ENCODE results near the gene ISG15. TPM values are rescaled to one million over a fixed set of nuclear protein-coding genes. Genes with fewer than 3 reads are reported as not detected.

ISG15 gene
- total and polyA plus RNA-seq, 2 of the 13 experiments (the other 11 are each of a cell fraction or from before 2014, with no cell fraction given) = 42.1 to 54.9 TPM

- H3K27ac ChIP-seq (ENCODE audit: extremely low read length, insufficient read depth, low read length) = no peak within 1 kb of the TSS
- DNase-seq (ENCODE audit: low spot score) (peak; percentile 30), FAIRE-seq (no peak), ATAC-seq (peak; percentile 77)
- no peaks in the 10 kb centered on the region for H4K20me1 ChIP-seq (ENCODE audit: insufficient read depth, low read length)
- 0% methylated on average over 7 of the region's 31 CpGs for WGBS (ENCODE audit: low lambda C conversion rate)
- peaks cover 0 to 6% of the 10 kb centered on the region in 2 experiments; a peak in 1 of 5 replicates for H3K36me3 ChIP-seq (replicated peaks in 1 of 2; ENCODE audit: control insufficient read depth in 1 of 2, insufficient read depth in 2 of 2, low read length in 2 of 2)
- peaks cover 30% of the 10 kb centered on the region for H3K4me1 ChIP-seq (ENCODE audit: insufficient read depth, low read length)
- H2AFZ ChIP-seq (ENCODE audit: low read length) = no peak within 1 kb of the TSS
- no peaks in the 10 kb centered on the region; a peak in 1 of 5 replicates for H3K27me3 ChIP-seq (ENCODE audit: control insufficient read depth in 1 of 2, insufficient read depth in 2 of 2, low read length in 2 of 2)
- BruUV-seq (replicated peaks) = no TSS peak
- intact Hi-C loops (cut with micrococcal nuclease; ENCODE audit: unreplicated experiment) = no loop called here
- peak within 1 kb of the TSS; percentile 47 to 82 (median 77); a peak in 5 of 6 replicates for H3K4me3 ChIP-seq (replicated peaks in 1 of 3; ENCODE audit: insufficient read depth in 1 of 3, low read depth in 2 of 3, low read length in 3 of 3)
- no peaks in the 10 kb centered on the region for H3K9me3 ChIP-seq (ENCODE audit: low read length)
- ChIA-PET POLR2A (interaction anchor here (0.7 to 2.7 kb wide), 7 partner anchors 10 to 93 kb away, joined by 3 to 11 read pairs (median 3); partner anchors contain the start of gene PERM1), CTCF (ENCODE audit: low intra/inter-chr PET ratio, low total read pairs) (interaction anchor here (0.8 kb wide), 1 partner anchor 10 kb away, joined by 3 read pairs; no protein-coding TSS in a partner anchor)
- in situ Hi-C loops (cut with HindIII; ENCODE audit: extremely low pct_ligation_motif_present, low pct_unique_long_range_greater_than_20kb) = no loop called here
- H3K4me2 ChIP-seq (ENCODE audit: low read depth, low read length) = peak within 1 kb of the TSS; percentile 78
- peak within 1 kb of the TSS; percentile 64 for H3K9ac ChIP-seq (ENCODE audit: insufficient read depth, low read depth, low read length)
- H3K79me2 ChIP-seq (ENCODE audit: insufficient read depth, low read length) = no peaks in the 10 kb centered on the region
- no peak for TF ChIP-seq NR1H2 (CRISPR knock-in tag; IDR thresholded peaks at IDR 0.05; ENCODE audit: borderline replicate concordance, low read depth)
- no peak for TF ChIP-seq MEF2D (CRISPR knock-in tag; IDR thresholded peaks at IDR 0.05)
- TF ChIP-seq, protein P1, sequence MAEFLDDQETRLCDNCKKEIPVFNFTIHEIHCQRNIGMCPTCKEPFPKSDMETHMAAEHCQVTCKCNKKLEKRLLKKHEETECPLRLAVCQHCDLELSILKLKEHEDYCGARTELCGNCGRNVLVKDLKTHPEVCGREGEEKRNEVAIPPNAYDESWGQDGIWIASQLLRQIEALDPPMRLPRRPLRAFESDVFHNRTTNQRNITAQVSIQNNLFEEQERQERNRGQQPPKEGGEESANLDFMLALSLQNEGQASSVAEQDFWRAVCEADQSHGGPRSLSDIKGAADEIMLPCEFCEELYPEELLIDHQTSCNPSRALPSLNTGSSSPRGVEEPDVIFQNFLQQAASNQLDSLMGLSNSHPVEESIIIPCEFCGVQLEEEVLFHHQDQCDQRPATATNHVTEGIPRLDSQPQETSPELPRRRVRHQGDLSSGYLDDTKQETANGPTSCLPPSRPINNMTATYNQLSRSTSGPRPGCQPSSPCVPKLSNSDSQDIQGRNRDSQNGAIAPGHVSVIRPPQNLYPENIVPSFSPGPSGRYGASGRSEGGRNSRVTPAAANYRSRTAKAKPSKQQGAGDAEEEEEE (CRISPR knock-in tag; IDR thresholded peaks at IDR 0.05; ENCODE audit: borderline replicate concordance) = no peak
- no peak for TF ChIP-seq ZNF512 (CRISPR knock-in tag; IDR thresholded peaks at IDR 0.05)
- no peak for TF ChIP-seq SMAD9 (CRISPR knock-in tag; IDR thresholded peaks at IDR 0.05)
- no peak for TF ChIP-seq ZNF780A (CRISPR knock-in tag; IDR thresholded peaks at IDR 0.05)
- TF ChIP-seq, protein P2, sequence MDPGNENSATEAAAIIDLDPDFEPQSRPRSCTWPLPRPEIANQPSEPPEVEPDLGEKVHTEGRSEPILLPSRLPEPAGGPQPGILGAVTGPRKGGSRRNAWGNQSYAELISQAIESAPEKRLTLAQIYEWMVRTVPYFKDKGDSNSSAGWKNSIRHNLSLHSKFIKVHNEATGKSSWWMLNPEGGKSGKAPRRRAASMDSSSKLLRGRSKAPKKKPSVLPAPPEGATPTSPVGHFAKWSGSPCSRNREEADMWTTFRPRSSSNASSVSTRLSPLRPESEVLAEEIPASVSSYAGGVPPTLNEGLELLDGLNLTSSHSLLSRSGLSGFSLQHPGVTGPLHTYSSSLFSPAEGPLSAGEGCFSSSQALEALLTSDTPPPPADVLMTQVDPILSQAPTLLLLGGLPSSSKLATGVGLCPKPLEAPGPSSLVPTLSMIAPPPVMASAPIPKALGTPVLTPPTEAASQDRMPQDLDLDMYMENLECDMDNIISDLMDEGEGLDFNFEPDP (CRISPR knock-in tag; conservative IDR thresholded peaks at IDR 0.05) = no peak
- no peak for TF ChIP-seq GMEB2 (CRISPR knock-in tag; IDR thresholded peaks at IDR 0.05; ENCODE audit: low read depth)
- TF ChIP-seq ARNTL (CRISPR knock-in tag; IDR thresholded peaks at IDR 0.05) = no peak
- no peak for TF ChIP-seq TP53 (CRISPR knock-in tag; conservative IDR thresholded peaks at IDR 0.05)
- no peak for TF ChIP-seq FOXA1 (IDR thresholded peaks at IDR 0.05)
- TF ChIP-seq FOXA1 (CRISPR knock-in tag; IDR thresholded peaks at IDR 0.05) = no peak
- TF ChIP-seq HNRNPK (IDR thresholded peaks at IDR 0.05; ENCODE audit: low read depth, low read length, poor library complexity, severe bottlenecking) = no peak
- TF ChIP-seq, protein P3, sequence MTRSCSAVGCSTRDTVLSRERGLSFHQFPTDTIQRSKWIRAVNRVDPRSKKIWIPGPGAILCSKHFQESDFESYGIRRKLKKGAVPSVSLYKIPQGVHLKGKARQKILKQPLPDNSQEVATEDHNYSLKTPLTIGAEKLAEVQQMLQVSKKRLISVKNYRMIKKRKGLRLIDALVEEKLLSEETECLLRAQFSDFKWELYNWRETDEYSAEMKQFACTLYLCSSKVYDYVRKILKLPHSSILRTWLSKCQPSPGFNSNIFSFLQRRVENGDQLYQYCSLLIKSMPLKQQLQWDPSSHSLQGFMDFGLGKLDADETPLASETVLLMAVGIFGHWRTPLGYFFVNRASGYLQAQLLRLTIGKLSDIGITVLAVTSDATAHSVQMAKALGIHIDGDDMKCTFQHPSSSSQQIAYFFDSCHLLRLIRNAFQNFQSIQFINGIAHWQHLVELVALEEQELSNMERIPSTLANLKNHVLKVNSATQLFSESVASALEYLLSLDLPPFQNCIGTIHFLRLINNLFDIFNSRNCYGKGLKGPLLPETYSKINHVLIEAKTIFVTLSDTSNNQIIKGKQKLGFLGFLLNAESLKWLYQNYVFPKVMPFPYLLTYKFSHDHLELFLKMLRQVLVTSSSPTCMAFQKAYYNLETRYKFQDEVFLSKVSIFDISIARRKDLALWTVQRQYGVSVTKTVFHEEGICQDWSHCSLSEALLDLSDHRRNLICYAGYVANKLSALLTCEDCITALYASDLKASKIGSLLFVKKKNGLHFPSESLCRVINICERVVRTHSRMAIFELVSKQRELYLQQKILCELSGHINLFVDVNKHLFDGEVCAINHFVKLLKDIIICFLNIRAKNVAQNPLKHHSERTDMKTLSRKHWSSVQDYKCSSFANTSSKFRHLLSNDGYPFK (CRISPR knock-in tag; IDR thresholded peaks at IDR 0.05; ENCODE audit: borderline replicate concordance) = peak; percentile 63; the same call in 1 of the 2 replicates
- TF ChIP-seq SETDB1 (CRISPR knock-in tag; IDR thresholded peaks at IDR 0.05; ENCODE audit: borderline replicate concordance) = no peak
Measured at GRCh38 chr1:966135-966703, 47.1 kb upstream of the ISG15 start, which contains the start of gene PLEKHN1. TSS of gene PLEKHN1 (plus strand) at chr1:966482. CDS start at chr1:966532, 50 bp downstream.

Data from HepG2 (cell line).